NCI-H526 treated with DMSO at 0.1 percent for 48 hours (cell line): Measurements from ENCODE around the gene BRD9.

Experiments
- DNase-seq: peaks from one replicate; lab custom pipeline; 2025; lab: John Stamatoyannopoulos, UW

BRD9 gene

GRCh38 chr5:878125-878524 is 14.5 kb downstream of the BRD9 start:
- DNase-seq: no peak

- DNase-seq: no peak
Observed at GRCh38 chr5:876398-877365, 15.9 kb downstream of the BRD9 start.

GRCh38 chr5:875931-876330 is 16.7 kb downstream of the BRD9 start:
- DNase-seq: no peak

- DNase-seq: no peak
Observed at GRCh38 chr5:873328-873727, 19.3 kb downstream of the BRD9 start.

GRCh38 chr5:872301-872700 is 20.3 kb downstream of the BRD9 start:
- no peak for DNase-seq

GRCh38 chr5:871596-872298 is 20.9 kb downstream of the BRD9 start:
- no peak for DNase-seq

GRCh38 chr5:870956-871355 is 21.6 kb downstream of the BRD9 start:
- DNase-seq: no peak

- DNase-seq: no peak
Observed at GRCh38 chr5:868428-869135, 24.0 kb downstream of the BRD9 start.

GRCh38 chr5:867300-867870 is 25.2 kb downstream of the BRD9 start:
- no peak for DNase-seq

GRCh38 chr5:865771-866170 is 26.8 kb downstream of the BRD9 start:
- DNase-seq: no peak

- DNase-seq: no peak
Observed at GRCh38 chr5:865168-865521, 27.5 kb downstream of the BRD9 start.

GRCh38 chr5:864492-865167 is 28.0 kb downstream of the BRD9 start:
- DNase-seq: no peak

- DNase-seq: no peak
Observed at GRCh38 chr5:863244-863805, 29.3 kb downstream of the BRD9 start.

GRCh38 chr5:862367-863243 is 30.0 kb downstream of the BRD9 start:
- no peak for DNase-seq

GRCh38 chr5:861442-862366 is 30.9 kb downstream of the BRD9 start:
- DNase-seq: no peak

- DNase-seq: no peak
Observed at GRCh38 chr5:860506-861150, 32.0 kb downstream of the BRD9 start.

GRCh38 chr5:859798-860296 is 32.8 kb downstream of the BRD9 start:
- no peak for DNase-seq

GRCh38 chr5:859391-859790 is 33.2 kb downstream of the BRD9 start:
- DNase-seq: no peak

GRCh38 chr5:858726-859125 is 33.9 kb downstream of the BRD9 start:
- no peak for DNase-seq
